GM21381 (cell line): Measurements from ENCODE around the gene NR3C1.

Source experiments
- ATAC-seq: cut with Tn5 transposase; IDR thresholded peaks from one replicate; pipeline ENCODE4 v1.9.1; 2021; ENCODE audit warnings: mild to moderate bottlenecking, moderate library complexity; ENCODE audit not compliant: unreplicated experiment

Gene NR3C1

GRCh38 chr5:143399616-143400540 is 3.6 kb downstream of the NR3C1 start:
- no peak for ATAC-seq

GRCh38 chr5:143398451-143399237 is 4.8 kb downstream of the NR3C1 start:
- no peak for ATAC-seq

- ATAC-seq = no peak
Observed at GRCh38 chr5:143398053-143398355, 5.5 kb downstream of the NR3C1 start.

GRCh38 chr5:143397302-143398052 is 6.0 kb downstream of the NR3C1 start:
- ATAC-seq = no peak

GRCh38 chr5:143396353-143396940 is 7.0 kb downstream of the NR3C1 start:
- ATAC-seq = no peak

GRCh38 chr5:143395638-143396352 is 7.7 kb downstream of the NR3C1 start:
- ATAC-seq = peak; percentile 45

GRCh38 chr5:143393524-143393923 is 10.0 kb downstream of the NR3C1 start:
- no peak for ATAC-seq

- ATAC-seq = no peak
Observed at GRCh38 chr5:143390941-143391340, 12.5 kb downstream of the NR3C1 start.

- no peak for ATAC-seq
Observed at GRCh38 chr5:143390258-143390657, 13.2 kb downstream of the NR3C1 start.

- no peak for ATAC-seq
Observed at GRCh38 chr5:143386725-143387124, 16.8 kb downstream of the NR3C1 start.

GRCh38 chr5:143384865-143385657 is 18.4 kb downstream of the NR3C1 start:
- ATAC-seq = no peak

- no peak for ATAC-seq
Observed at GRCh38 chr5:143383988-143384387, 19.5 kb downstream of the NR3C1 start.

GRCh38 chr5:143379606-143380005 is 23.9 kb downstream of the NR3C1 start:
- no peak for ATAC-seq

- ATAC-seq = no peak
Observed at GRCh38 chr5:143376911-143377813, 26.3 kb downstream of the NR3C1 start.

GRCh38 chr5:143376195-143376779 is 27.2 kb downstream of the NR3C1 start:
- ATAC-seq = no peak

- ATAC-seq = no peak
Observed at GRCh38 chr5:143374496-143375217, 28.8 kb downstream of the NR3C1 start.

GRCh38 chr5:143373076-143373475 is 30.4 kb downstream of the NR3C1 start:
- no peak for ATAC-seq
